ENCODE measurements around the gene CDK5R2.

Gene CDK5R2

DNA sequence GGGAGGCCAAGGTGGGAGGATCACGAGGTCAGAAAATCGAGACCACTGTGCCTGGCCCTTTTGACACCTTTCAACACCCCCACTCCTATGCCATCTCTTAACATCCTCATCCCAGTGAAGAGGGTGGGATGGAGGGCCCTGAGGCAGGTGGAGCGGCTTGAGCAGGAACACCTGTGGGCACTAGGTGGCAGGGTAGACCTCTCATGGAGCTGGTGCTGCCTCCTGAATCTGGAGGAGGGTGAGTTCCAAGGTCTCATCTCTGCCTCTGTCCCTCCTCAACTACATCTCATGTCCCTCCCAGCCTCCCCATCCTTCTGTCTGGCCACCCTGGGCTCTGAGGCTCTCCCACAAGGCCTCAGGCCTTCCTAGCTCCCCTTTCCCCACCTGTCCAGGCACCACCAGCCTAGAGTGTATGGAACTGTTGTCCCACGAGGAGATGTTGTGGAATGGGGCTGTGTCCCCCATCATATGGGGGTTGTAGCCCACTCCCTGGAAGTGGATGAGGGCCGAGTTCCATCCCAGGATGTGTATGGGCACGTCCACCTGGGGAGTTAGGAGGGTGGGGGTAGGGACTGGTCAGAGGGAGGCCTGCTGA lies 50.8 kb downstream of the CDK5R2 start:
- no peak for DNase-seq

DNA sequence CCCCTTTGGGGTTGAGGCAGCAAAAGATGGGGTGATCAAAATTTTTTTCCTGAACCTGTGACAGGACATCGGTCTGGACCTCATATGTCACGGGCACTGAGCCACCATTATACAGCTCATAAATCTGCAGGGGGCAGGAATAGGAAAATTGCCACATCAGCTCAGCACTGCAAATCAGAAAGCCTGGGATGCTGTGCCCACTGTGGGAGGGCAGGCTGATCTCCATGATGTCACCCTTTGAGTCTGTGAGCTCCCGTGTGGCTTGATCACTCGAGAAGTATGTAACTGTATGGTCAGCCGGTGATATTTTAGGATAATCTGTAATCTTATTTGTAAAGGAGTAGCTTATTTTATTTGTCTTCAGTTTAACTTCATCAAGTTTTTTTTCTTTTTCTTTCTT lies 51.4 kb downstream of the CDK5R2 start:
- DNase-seq, result no peak

All from femur (tissue), 1 donor.